GM19035 (cell line): ENCODE measurements around the gene AK3.
"Not testable (repeated sequence)": the region's sequence is repeated elsewhere in the genome, so short reads cannot be mapped to it uniquely, and the experiment has no call there.

Experiments used
- ATAC-seq: cut with Tn5 transposase; IDR thresholded peaks from one replicate; pipeline ENCODE4 v1.9.1; 2021; ENCODE audit not compliant: unreplicated experiment

AK3 gene

GRCh38 chr9:4669890-4670289 lies 71.1 kb downstream of the AK3 start:
- no peak for ATAC-seq

DNA sequence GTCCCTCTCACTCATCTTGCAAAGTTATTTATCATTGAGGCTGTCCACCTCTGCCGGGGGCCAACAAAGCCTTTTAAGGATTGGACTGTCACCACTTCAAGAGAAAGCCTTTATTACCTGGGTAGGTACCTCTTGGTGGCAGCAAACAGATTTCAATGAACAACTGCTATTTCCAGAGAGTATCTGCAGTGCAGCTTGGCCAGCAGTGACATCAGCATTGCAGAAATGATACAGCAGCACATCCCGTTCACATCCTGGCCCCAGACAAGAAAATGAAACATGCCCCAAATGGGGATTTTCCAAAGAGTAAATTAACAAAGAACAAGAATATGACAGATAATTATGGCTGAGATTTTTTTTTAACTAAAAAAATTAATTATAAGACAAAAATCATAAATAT lies 72.4 kb downstream of the AK3 start:
- no peak for ATAC-seq

- ATAC-seq = no peak
Measured at GRCh38 chr9:4667681-4668080, 73.3 kb downstream of the AK3 start.

GRCh38 chr9:4666042-4666699 lies 74.8 kb downstream of the AK3 start, which contains the start of gene SPATA6L:
TSS of gene SPATA6L (minus strand) at chr9:4666480. CDS start at chr9:4666250, 230 bp downstream.
- ATAC-seq = no peak

DNA sequence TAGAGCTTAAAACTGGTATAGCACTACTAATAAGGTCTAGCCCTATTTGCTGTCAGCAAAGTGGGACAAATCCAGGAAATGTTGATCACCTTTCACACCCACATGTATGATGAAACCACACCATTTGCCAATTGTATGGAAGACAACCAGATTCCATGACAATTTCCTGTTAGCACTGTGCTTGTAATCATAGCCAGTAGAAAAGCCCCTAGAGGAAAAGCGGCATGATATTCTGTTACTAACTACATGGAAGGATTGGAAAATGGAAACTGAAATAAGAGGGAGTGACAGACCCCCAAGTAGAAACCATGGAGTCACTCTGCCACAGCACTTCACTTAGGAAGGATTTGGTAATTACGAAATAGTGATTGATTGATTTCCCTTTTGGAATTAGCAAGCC lies 75.6 kb downstream of the AK3 start:
- ATAC-seq = no peak

GRCh38 chr9:4663956-4664355 lies 77.0 kb downstream of the AK3 start:
- ATAC-seq = no peak

GRCh38 chr9:4662989-4663792 lies 77.8 kb downstream of the AK3 start:
- ATAC-seq = no peak

- peak; percentile 87 for ATAC-seq
Measured at GRCh38 chr9:4662108-4662988, 78.7 kb downstream of the AK3 start, which contains the start of gene PLPP6. TSS of gene PLPP6 (plus strand) at chr9:4662294. CDS start at chr9:4662376, 82 bp downstream.

DNA sequence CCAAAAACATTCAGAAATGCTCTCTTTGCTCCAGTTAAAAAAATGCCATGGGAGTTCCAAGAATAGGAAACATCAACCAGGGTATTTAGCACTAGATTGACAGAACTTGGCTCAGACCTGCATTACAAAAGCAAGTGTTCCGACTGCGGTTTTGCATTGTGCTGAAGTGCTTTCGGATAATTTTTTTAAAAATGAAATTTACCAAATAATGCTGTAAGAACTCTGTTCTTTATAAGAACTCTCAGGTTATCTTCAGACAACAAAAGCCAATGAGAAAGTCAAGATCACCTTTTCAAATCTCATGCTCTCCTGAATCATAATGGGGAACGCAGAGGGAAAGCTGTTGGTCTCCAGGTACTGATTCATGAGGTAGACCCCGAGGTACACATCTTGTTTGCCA lies 79.4 kb downstream of the AK3 start:
- no peak for ATAC-seq

DNA sequence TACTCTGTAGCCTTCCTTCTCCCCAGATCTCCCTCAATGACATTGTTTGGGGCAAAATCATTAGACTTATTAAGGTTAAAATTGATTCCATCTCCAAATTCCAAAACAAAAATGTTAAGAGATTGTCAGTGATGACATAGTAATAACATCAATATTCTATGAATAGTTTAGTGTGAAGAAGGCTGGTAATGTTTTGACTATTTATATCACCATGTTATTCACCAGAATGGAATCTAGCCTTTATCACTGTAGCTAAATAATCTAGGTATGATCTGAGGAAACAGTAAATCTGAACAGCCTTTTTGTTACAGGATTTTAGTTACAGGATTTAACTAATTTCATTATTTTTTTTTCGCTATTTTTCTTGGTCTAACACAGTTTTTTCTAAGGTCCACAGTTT lies 79.8 kb downstream of the AK3 start:
- ATAC-seq = no peak

- ATAC-seq = not testable (repeated sequence)
Measured at GRCh38 chr9:4660665-4661064, 80.3 kb downstream of the AK3 start.
